Dermis microvascular lymphatic vessel endothelial cell (primary cell): Measurements from ENCODE around the gene FUCA2. TPM values are rescaled to one million over a fixed set of nuclear protein-coding genes. Genes with fewer than 3 reads are reported as not detected.
"Not testable (repeated sequence)": the region's sequence is repeated elsewhere in the genome, so short reads cannot be mapped to it uniquely, and the experiment has no call there.

ENCODE experiments used
- DNase-seq, 2 donors: peaks; one replicate each; pipeline versions ENCODE4 v3.0.0 to v3.0.0-alpha.2; 2010; ENCODE audit warnings: low read depth in 2 of 2
- total RNA-seq: library from RNA; depleted of rRNA; stranded (reverse); fragments of >200 nt; gene quantifications from 2 replicates; pipeline ENCODE4 v1.2.1, GENCODE V29; 2014

The FUCA2 gene
- total RNA-seq, 1 donor from 2014 or later, result 38.8 TPM

- not testable (repeated sequence) for DNase-seq
Observed at GRCh38 chr6:143447865-143448264, 63.7 kb downstream of the FUCA2 start.

Other genes with a start within 250 kb of the FUCA2 start
- gene ADAT2, start 61.0 kb downstream of the FUCA2 start, total RNA-seq, result 2.2 and 3.7 TPM in 2 replicates
- 13.4 and 13.7 TPM in 2 replicates for gene PEX3, start 60.9 kb downstream of the FUCA2 start, total RNA-seq
- gene PHACTR2, start 166.2 kb upstream of the FUCA2 start, total RNA-seq, result 163 and 199 TPM in 2 replicates